ENCODE data around the gene ZNF98.

Gene ZNF98
- 0 reads per million in 3 donors for total RNA-seq

- H3K4me1 ChIP-seq (ENCODE audit: control insufficient read depth, insufficient read depth, low read length, poor library complexity, severe bottlenecking) = no peaks in the 10 kb centered on the region
- no peak within 1 kb of the TSS for H3K4me3 ChIP-seq (ENCODE audit: insufficient read depth, low read depth, low read length, poor library complexity, severe bottlenecking)
- no peak for DNase-seq
- no peaks in the 10 kb centered on the region for H3K36me3 ChIP-seq (ENCODE audit: control insufficient read depth, insufficient read depth, low read length)
- no peaks in the 10 kb centered on the region for H3K27me3 ChIP-seq (replicated peaks; ENCODE audit: control insufficient read depth, insufficient read depth, low read length, poor library complexity, severe bottlenecking)
- peaks cover 5% of the 10 kb centered on the region for H3K9me3 ChIP-seq (ENCODE audit: control insufficient read depth, low read length)
- H3K27ac ChIP-seq (ENCODE audit: insufficient read depth, low read length, poor library complexity, severe bottlenecking) = no peak within 1 kb of the TSS
Measured at GRCh38 chr19:22422211-22422610, at the start of gene ZNF98. TSS of gene ZNF98 (minus strand) at chr19:22422346. CDS start at chr19:22422224, 122 bp downstream.

DNA sequence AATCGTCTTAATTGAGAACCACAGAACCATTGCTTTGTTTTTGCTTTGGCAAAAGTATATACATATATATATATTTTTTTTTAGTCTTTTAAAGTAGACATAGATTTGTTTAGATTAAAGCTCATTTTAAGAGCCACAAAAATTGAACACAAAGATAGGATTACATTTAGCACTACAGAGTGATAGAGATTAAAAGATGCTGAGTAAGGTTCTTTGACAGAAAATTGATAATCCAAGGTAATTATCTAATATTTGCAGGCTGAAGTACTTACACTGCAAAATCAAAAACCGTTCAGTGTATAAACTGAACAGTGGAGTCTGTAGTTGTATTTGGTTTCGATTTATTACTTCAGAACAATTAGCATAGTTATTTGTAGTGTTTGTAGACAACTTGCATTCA is 24.5 kb upstream of the ZNF98 start:
- peaks cover 4% of the 10 kb centered on the region for H3K9me3 ChIP-seq (ENCODE audit: control insufficient read depth, low read length)
- H3K27ac ChIP-seq (ENCODE audit: insufficient read depth, low read length, poor library complexity, severe bottlenecking) = no peak overlapping the region
- no peaks in the 10 kb centered on the region for H3K4me1 ChIP-seq (ENCODE audit: control insufficient read depth, insufficient read depth, low read length, poor library complexity, severe bottlenecking)
- DNase-seq = no peak
- H3K27me3 ChIP-seq (replicated peaks; ENCODE audit: control insufficient read depth, insufficient read depth, low read length, poor library complexity, severe bottlenecking) = no peaks in the 10 kb centered on the region
- H3K36me3 ChIP-seq (ENCODE audit: control insufficient read depth, insufficient read depth, low read length) = no peaks in the 10 kb centered on the region
- H3K4me3 ChIP-seq (ENCODE audit: insufficient read depth, low read depth, low read length, poor library complexity, severe bottlenecking) = no peak overlapping the region

- Histone ChIP-seq H3K4me3 (ENCODE audit: insufficient read depth, low read depth, low read length, poor library complexity, severe bottlenecking) (no peak overlapping the region), H3K27me3 (replicated peaks; ENCODE audit: control insufficient read depth, insufficient read depth, low read length, poor library complexity, severe bottlenecking) (no peaks in the 10 kb centered on the region), H3K9me3 (ENCODE audit: control insufficient read depth, low read length) (no peaks in the 10 kb centered on the region), H3K27ac (ENCODE audit: insufficient read depth, low read length, poor library complexity, severe bottlenecking) (no peak overlapping the region), H3K36me3 (ENCODE audit: control insufficient read depth, insufficient read depth, low read length) (no peaks in the 10 kb centered on the region), H3K4me1 (ENCODE audit: control insufficient read depth, insufficient read depth, low read length, poor library complexity, severe bottlenecking) (no peaks in the 10 kb centered on the region)
- no peak for DNase-seq
Measured at GRCh38 chr19:22438011-22438410, 15.9 kb upstream of the ZNF98 start.

DNA sequence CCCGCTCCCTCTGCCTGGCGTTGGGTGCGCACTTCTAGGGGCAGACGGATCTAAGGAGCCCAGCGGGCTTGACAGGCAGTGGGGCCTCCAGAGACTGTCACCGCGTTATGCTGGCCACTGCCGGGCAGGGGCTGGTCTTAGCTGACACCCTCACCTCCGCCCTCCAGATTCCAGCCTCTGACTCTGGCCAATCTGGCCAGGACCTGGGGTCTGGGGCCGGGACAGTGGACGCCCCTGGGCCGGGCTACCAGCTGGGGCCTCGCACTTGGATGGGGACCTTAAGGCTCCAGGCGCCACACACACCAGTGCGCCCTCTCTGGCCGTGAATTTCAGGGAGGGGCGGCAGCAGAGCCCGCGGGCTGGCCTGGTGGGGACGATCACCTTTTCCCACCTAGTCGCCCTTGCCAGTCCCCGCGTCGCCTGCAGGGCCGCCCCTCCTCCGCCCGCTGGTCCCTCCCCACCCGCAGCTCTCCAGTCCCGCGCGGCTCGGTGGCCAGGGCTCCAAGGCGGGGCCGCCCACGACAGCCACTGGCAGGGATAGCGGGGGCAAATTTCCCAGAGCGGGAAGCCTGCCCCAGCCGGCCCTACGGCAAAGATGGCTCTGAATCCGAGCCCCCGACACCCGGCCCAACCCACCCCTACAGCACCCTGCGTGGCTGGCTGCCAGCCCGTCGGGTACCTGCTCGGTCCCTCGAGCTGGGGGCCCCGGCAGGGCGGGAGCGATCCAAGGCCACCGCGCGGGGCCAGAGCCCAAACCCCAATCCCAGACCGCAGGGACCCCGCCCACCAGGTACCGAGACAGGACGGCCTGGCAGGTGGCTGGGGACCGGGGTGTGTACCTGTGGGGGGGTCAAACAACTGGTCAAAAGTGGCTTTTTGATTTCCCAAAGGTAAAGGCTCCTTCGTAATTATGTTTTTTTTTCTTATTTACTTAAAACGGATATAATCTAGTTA is 6.1 kb upstream of the ZNF98 start:
- Histone ChIP-seq H3K9me3 (ENCODE audit: control insufficient read depth, low read length) (peaks cover 5% of the 10 kb centered on the region), H3K27me3 (replicated peaks; ENCODE audit: control insufficient read depth, insufficient read depth, low read length, poor library complexity, severe bottlenecking) (no peaks in the 10 kb centered on the region), H3K27ac (ENCODE audit: insufficient read depth, low read length, poor library complexity, severe bottlenecking) (no peak overlapping the region), H3K36me3 (ENCODE audit: control insufficient read depth, insufficient read depth, low read length) (no peaks in the 10 kb centered on the region), H3K4me1 (ENCODE audit: control insufficient read depth, insufficient read depth, low read length, poor library complexity, severe bottlenecking) (no peaks in the 10 kb centered on the region), H3K4me3 (ENCODE audit: insufficient read depth, low read depth, low read length, poor library complexity, severe bottlenecking) (no peak overlapping the region)
- no peak for DNase-seq

DNA sequence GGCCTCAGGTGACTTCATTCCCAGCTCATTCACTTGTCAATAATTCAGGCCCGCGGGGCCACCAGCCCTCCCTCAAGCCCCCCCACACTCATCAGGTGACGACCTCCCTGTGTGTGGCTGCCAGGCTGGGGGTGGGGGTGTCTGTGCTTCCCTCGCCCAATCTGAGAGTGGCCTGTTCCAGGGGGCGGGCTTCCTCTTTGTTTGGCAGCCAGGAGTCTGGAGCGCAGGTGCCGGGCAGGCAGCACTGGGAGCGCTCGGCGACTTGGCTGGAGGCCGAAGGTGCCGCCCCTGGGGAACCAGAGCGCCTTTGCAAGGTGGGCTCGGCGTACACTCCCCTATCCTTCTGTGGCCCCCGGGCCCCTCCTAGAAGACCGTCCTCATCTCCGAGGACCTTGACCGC is 5.4 kb upstream of the ZNF98 start:
- Histone ChIP-seq H3K36me3 (ENCODE audit: control insufficient read depth, insufficient read depth, low read length) (no peaks in the 10 kb centered on the region), H3K9me3 (ENCODE audit: control insufficient read depth, low read length) (peaks cover 5% of the 10 kb centered on the region), H3K27ac (ENCODE audit: insufficient read depth, low read length, poor library complexity, severe bottlenecking) (no peak overlapping the region), H3K4me3 (ENCODE audit: insufficient read depth, low read depth, low read length, poor library complexity, severe bottlenecking) (no peak overlapping the region), H3K27me3 (replicated peaks; ENCODE audit: control insufficient read depth, insufficient read depth, low read length, poor library complexity, severe bottlenecking) (no peaks in the 10 kb centered on the region), H3K4me1 (ENCODE audit: control insufficient read depth, insufficient read depth, low read length, poor library complexity, severe bottlenecking) (no peaks in the 10 kb centered on the region)
- no peak for DNase-seq

DNA sequence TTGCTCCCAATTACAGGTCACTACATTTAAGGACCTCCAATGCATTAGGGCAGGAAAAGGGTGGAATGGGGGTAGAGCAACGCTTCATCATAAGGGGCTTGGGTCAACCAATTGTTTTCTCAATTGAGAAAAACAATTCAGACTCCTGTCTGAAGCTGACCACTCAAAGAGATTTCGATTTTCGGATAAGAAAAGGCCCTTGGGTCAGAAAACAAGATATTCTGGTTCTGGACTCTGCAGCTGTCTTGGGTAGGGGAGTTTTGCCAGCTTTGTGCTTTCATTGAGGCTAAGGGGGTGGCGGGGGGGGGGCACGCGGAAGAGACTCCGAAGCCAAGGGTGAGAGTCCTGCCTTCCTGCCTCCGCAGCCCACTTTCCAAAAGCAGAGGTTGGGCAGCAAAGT is 4.8 kb upstream of the ZNF98 start:
- Histone ChIP-seq H3K4me1 (ENCODE audit: control insufficient read depth, insufficient read depth, low read length, poor library complexity, severe bottlenecking) (no peaks in the 10 kb centered on the region), H3K36me3 (ENCODE audit: control insufficient read depth, insufficient read depth, low read length) (no peaks in the 10 kb centered on the region), H3K27ac (ENCODE audit: insufficient read depth, low read length, poor library complexity, severe bottlenecking) (no peak overlapping the region), H3K4me3 (ENCODE audit: insufficient read depth, low read depth, low read length, poor library complexity, severe bottlenecking) (no peak overlapping the region), H3K9me3 (ENCODE audit: control insufficient read depth, low read length) (peaks cover 5% of the 10 kb centered on the region), H3K27me3 (replicated peaks; ENCODE audit: control insufficient read depth, insufficient read depth, low read length, poor library complexity, severe bottlenecking) (no peaks in the 10 kb centered on the region)
- DNase-seq = no peak

GRCh38 chr19:22421797-22422196 is 349 bp downstream of the ZNF98 start:
- Histone ChIP-seq H3K9me3 (ENCODE audit: control insufficient read depth, low read length) (peaks cover 3% of the 10 kb centered on the region), H3K4me1 (ENCODE audit: control insufficient read depth, insufficient read depth, low read length, poor library complexity, severe bottlenecking) (no peaks in the 10 kb centered on the region), H3K27me3 (replicated peaks; ENCODE audit: control insufficient read depth, insufficient read depth, low read length, poor library complexity, severe bottlenecking) (no peaks in the 10 kb centered on the region), H3K27ac (ENCODE audit: insufficient read depth, low read length, poor library complexity, severe bottlenecking) (no peak overlapping the region), H3K36me3 (ENCODE audit: control insufficient read depth, insufficient read depth, low read length) (no peaks in the 10 kb centered on the region), H3K4me3 (ENCODE audit: insufficient read depth, low read depth, low read length, poor library complexity, severe bottlenecking) (no peak overlapping the region)
- DNase-seq = no peak

DNA sequence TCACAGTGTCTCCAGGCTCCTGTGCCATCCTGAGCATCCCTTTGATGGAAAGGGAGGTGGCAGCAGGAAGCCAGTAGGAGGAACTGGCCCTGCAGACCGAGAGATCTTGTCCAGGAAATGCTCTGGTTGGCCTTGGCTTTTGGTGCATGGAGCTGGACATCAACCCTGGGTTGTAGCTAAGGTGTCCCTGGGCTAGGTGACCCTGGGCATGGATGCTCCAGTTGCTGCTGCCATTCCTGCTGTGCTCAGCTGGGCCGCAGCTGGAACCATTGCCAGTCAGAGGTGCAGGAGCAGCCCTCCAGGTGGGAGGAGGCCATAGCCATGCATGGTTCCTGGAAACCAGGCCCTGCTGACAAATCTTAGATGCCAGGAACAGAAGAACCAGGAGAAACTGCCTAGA is 67.5 kb downstream of the ZNF98 start:
- Histone ChIP-seq H3K36me3 (ENCODE audit: control insufficient read depth, insufficient read depth, low read length) (no peaks in the 10 kb centered on the region), H3K27me3 (replicated peaks; ENCODE audit: control insufficient read depth, insufficient read depth, low read length, poor library complexity, severe bottlenecking) (no peaks in the 10 kb centered on the region), H3K9me3 (ENCODE audit: control insufficient read depth, low read length) (no peaks in the 10 kb centered on the region), H3K4me3 (ENCODE audit: insufficient read depth, low read depth, low read length, poor library complexity, severe bottlenecking) (no peak overlapping the region), H3K27ac (ENCODE audit: insufficient read depth, low read length, poor library complexity, severe bottlenecking) (no peak overlapping the region), H3K4me1 (ENCODE audit: control insufficient read depth, insufficient read depth, low read length, poor library complexity, severe bottlenecking) (no peaks in the 10 kb centered on the region)
- DNase-seq = no peak

Measured in effector memory CD4-positive, alpha-beta T cell (primary cell).